NCI-H1694 treated with DMSO at 0.1 percent for 48 hours (cell line): Measurements from ENCODE around the gene CYP2A6.
"Not testable (repeated sequence)": the region's sequence is repeated elsewhere in the genome, so short reads cannot be mapped to it uniquely, and the experiment has no call there.

ENCODE experiments used
- DNase-seq: peaks from one replicate; lab custom pipeline; 2025; lab: John Stamatoyannopoulos, UW

The CYP2A6 gene

GRCh38 chr19:40846722-40847121, 3.5 kb downstream of the CYP2A6 start:
- DNase-seq, result not testable (repeated sequence)

- DNase-seq, result not testable (repeated sequence)
These were observed 6.6 kb downstream of the CYP2A6 start for GRCh38 chr19:40843653-40844052.

GRCh38 chr19:40842997-40843652, 7.1 kb downstream of the CYP2A6 start:
- not testable (repeated sequence) for DNase-seq

GRCh38 chr19:40842012-40842411, 8.2 kb downstream of the CYP2A6 start:
- not testable (repeated sequence) for DNase-seq

GRCh38 chr19:40838477-40838876, 11.8 kb downstream of the CYP2A6 start:
- not testable (repeated sequence) for DNase-seq

GRCh38 chr19:40836754-40837429, 13.4 kb downstream of the CYP2A6 start:
- DNase-seq, result no peak

- DNase-seq, result not testable (repeated sequence)
These were observed 16.3 kb downstream of the CYP2A6 start for GRCh38 chr19:40833728-40834533.

- DNase-seq, result not testable (repeated sequence)
These were observed 17.8 kb downstream of the CYP2A6 start for GRCh38 chr19:40832431-40832790.

- DNase-seq, result no peak
These were observed 18.5 kb downstream of the CYP2A6 start for GRCh38 chr19:40831502-40832430.

GRCh38 chr19:40830741-40831140, 19.5 kb downstream of the CYP2A6 start:
- not testable (repeated sequence) for DNase-seq

- DNase-seq, result no peak
These were observed 21.0 kb downstream of the CYP2A6 start for GRCh38 chr19:40829205-40829604.

- DNase-seq, result no peak
These were observed 22.6 kb downstream of the CYP2A6 start for GRCh38 chr19:40827386-40828247.

- not testable (repeated sequence) for DNase-seq
These were observed 23.4 kb downstream of the CYP2A6 start for GRCh38 chr19:40826699-40827385.

- DNase-seq, result not testable (repeated sequence)
These were observed 23.9 kb downstream of the CYP2A6 start for GRCh38 chr19:40826312-40826698.

- not testable (repeated sequence) for DNase-seq
These were observed 24.7 kb downstream of the CYP2A6 start for GRCh38 chr19:40825460-40826095.

GRCh38 chr19:40824916-40825315, 25.3 kb downstream of the CYP2A6 start:
- DNase-seq, result not testable (repeated sequence)

GRCh38 chr19:40822704-40823553, 27.3 kb downstream of the CYP2A6 start:
- DNase-seq, result not testable (repeated sequence)

- DNase-seq, result no peak
These were observed 28.1 kb downstream of the CYP2A6 start for GRCh38 chr19:40822161-40822560.
